NCI-H1092 (cell line): ENCODE results near the gene NRXN3.

Experiments used
- DNase-seq: peaks from one replicate; lab custom pipeline; 2025; lab: John Stamatoyannopoulos, UW

NRXN3 gene

GRCh38 chr14:78243187-78243586 is 73.0 kb downstream of the NRXN3 start:
- DNase-seq = no peak

GRCh38 chr14:78245238-78245637 is 75.1 kb downstream of the NRXN3 start:
- DNase-seq = no peak

- DNase-seq = peak; percentile 43
Measured at GRCh38 chr14:78248501-78249090, 78.4 kb downstream of the NRXN3 start.

GRCh38 chr14:78251308-78251707 is 81.1 kb downstream of the NRXN3 start:
- no peak for DNase-seq

GRCh38 chr14:78253986-78254385 is 83.8 kb downstream of the NRXN3 start:
- DNase-seq = no peak

GRCh38 chr14:78254911-78255461 is 84.8 kb downstream of the NRXN3 start:
- DNase-seq = peak; percentile 86

- DNase-seq = no peak
Measured at GRCh38 chr14:78259831-78260230, 89.7 kb downstream of the NRXN3 start.

- peak; percentile 49 for DNase-seq
Measured at GRCh38 chr14:78278464-78279250, 108.5 kb downstream of the NRXN3 start.

GRCh38 chr14:78282437-78282836 is 112.3 kb downstream of the NRXN3 start:
- DNase-seq = no peak

GRCh38 chr14:78286210-78286609 is 116.0 kb downstream of the NRXN3 start:
- no peak for DNase-seq

GRCh38 chr14:78292003-78292402 is 121.8 kb downstream of the NRXN3 start:
- no peak for DNase-seq

- DNase-seq = no peak
Measured at GRCh38 chr14:78297858-78298257, 127.7 kb downstream of the NRXN3 start.

- no peak for DNase-seq
Measured at GRCh38 chr14:78298298-78298697, 128.1 kb downstream of the NRXN3 start.

- DNase-seq = no peak
Measured at GRCh38 chr14:78302841-78303240, 132.7 kb downstream of the NRXN3 start.

GRCh38 chr14:78307671-78308070 is 137.5 kb downstream of the NRXN3 start:
- DNase-seq = peak; percentile 40

- no peak for DNase-seq
Measured at GRCh38 chr14:78308079-78308478, 137.9 kb downstream of the NRXN3 start.

GRCh38 chr14:78310272-78310671 is 140.1 kb downstream of the NRXN3 start:
- DNase-seq = peak; percentile 30

- DNase-seq = no peak
Measured at GRCh38 chr14:78313499-78313898, 143.3 kb downstream of the NRXN3 start.

- DNase-seq = no peak
Measured at GRCh38 chr14:78314484-78314883, 144.3 kb downstream of the NRXN3 start.

GRCh38 chr14:78316052-78316451 is 145.9 kb downstream of the NRXN3 start:
- no peak for DNase-seq

GRCh38 chr14:78316786-78317185 is 146.6 kb downstream of the NRXN3 start:
- DNase-seq = no peak

GRCh38 chr14:78319406-78319805 is 149.2 kb downstream of the NRXN3 start:
- peak; percentile 69 for DNase-seq

GRCh38 chr14:78319887-78320635 is 149.9 kb downstream of the NRXN3 start:
- peak; percentile 92 for DNase-seq
